ENCODE results near the gene TDRD7. TPM values are rescaled to one million over a fixed set of nuclear protein-coding genes. Genes with fewer than 3 reads are reported as not detected.

Gene TDRD7
- total and polyA plus RNA-seq, 3 donors from 2014 or later, result 31.2 to 85.8 (median 32.2) TPM

DNA sequence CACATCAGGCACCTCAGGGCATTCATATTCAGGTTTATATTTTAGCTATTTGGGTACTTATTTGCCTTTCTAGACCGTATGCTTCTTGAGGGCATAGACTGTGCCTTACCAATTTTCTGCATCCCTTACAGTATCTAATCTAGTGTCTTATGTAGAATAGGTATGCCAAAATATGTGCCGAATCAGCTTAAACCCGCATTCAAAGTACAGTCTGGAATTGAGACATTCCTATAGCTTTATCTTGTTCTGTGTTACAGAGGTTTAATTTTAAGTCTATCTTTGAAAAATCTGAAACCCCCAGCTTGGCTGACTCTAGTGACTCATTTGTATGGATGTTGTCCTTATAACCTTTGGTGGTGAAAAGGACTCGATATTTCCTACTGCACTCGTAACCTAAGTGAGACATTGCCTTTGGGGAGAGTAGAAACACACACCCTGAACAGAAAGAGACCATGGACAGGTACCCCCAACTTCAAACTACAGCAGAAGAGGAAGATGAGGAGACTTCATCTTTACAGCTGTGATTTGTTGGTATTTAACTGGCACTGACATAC lies 62.6 kb downstream of the TDRD7 start:
- H3K4me3 ChIP-seq, result no peak overlapping the region
- no peak for DNase-seq
- no peaks in the 10 kb centered on the region for H3K27me3 ChIP-seq
- no peaks in the 10 kb centered on the region for H3K36me3 ChIP-seq (ENCODE audit: low read depth, missing control alignments)
- no peaks in the 10 kb centered on the region for H3K9me3 ChIP-seq
- intact Hi-C loops (cut with DNase I; ENCODE audit: low total_unique reads), result loop anchor here (5.0 kb wide), 1 partner anchor 138 kb away; no protein-coding TSS in a partner anchor
- no peak overlapping the region for H3K27ac ChIP-seq
- TF ChIP-seq POLR2A (IDR thresholded peaks at IDR 0.05) (no peak), CTCF (IDR thresholded peaks at IDR 0.05) (no peak)
- H3K4me1 ChIP-seq, result no peaks in the 10 kb centered on the region
- WGBS, 2 donors, result 92 to 96% methylated on average over 5 of the region's 5 CpGs

DNA sequence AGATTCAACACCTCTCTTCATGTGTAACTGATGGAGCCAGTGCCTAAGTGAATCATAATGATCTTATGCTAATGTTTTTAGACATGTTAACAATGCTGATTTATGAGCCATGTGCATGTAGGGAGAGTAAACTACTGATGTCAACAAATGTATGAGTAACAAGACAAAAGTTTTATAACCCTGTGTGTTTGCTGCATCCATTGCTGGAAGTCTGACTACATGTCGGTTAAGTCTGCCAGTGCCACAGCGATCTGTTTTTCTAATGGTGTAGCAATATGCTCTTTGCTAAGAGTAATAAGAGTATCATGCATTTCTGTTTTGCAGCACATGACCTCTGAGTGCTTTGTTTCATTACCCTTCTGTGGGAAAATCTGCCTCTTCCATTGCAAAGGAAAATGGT lies 63.2 kb downstream of the TDRD7 start:
- Histone ChIP-seq H3K4me3 (no peak overlapping the region), H3K36me3 (ENCODE audit: low read depth, missing control alignments) (no peaks in the 10 kb centered on the region), H3K9me3 (no peaks in the 10 kb centered on the region), H3K27ac (no peak overlapping the region), H3K27me3 (no peaks in the 10 kb centered on the region), H3K4me1 (no peaks in the 10 kb centered on the region)
- no peak for DNase-seq
- WGBS, 2 donors, result 91 to 93% methylated on average over 2 of the region's 2 CpGs
- intact Hi-C loops (cut with DNase I; ENCODE audit: low total_unique reads), result no loop called here
- no peak for TF ChIP-seq CTCF (IDR thresholded peaks at IDR 0.05)
- TF ChIP-seq POLR2A (IDR thresholded peaks at IDR 0.05), result no peak

DNA sequence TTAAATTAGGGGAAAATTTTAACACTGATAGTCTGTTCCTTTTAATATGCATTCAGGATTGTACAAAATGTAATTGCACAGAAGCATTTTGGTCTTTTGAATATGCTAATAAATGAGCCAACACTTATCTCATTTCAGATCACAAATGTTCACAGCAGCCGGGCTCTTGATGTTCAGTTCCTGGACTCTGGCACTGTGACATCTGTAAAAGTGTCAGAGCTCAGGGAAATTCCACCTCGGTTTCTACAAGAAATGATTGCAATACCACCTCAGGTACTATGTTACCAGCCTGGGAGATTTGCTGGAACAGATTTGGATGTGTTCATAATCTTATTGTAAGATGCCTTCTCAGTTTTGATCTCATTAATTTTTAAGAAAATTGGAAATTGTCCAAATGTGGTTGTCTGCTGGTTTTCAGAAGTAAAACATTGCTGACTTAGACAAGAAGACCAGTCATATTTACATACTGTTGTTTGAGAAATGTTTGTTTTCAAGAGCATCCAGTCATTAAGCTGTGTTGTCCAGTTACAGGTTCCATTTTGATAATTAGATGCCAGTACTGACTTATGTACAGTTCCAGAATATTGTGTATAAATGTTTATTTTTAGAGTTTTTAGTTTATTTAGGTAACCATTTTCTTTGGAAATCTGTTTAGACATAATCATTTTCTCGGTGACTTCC lies 66.5 kb downstream of the TDRD7 start:
- Histone ChIP-seq H3K4me3 (no peak overlapping the region), H3K27ac (no peak overlapping the region), H3K9me3 (no peaks in the 10 kb centered on the region), H3K27me3 (no peaks in the 10 kb centered on the region), H3K36me3 (ENCODE audit: low read depth, missing control alignments) (no peaks in the 10 kb centered on the region), H3K4me1 (no peaks in the 10 kb centered on the region)
- DNase-seq, result no peak
- TF ChIP-seq POLR2A (IDR thresholded peaks at IDR 0.05) (no peak), CTCF (IDR thresholded peaks at IDR 0.05) (no peak)
- intact Hi-C loops (cut with DNase I; ENCODE audit: low total_unique reads), result no loop called here
- WGBS, 2 donors, result 70 to 74% methylated on average over 3 of the region's 3 CpGs

DNA sequence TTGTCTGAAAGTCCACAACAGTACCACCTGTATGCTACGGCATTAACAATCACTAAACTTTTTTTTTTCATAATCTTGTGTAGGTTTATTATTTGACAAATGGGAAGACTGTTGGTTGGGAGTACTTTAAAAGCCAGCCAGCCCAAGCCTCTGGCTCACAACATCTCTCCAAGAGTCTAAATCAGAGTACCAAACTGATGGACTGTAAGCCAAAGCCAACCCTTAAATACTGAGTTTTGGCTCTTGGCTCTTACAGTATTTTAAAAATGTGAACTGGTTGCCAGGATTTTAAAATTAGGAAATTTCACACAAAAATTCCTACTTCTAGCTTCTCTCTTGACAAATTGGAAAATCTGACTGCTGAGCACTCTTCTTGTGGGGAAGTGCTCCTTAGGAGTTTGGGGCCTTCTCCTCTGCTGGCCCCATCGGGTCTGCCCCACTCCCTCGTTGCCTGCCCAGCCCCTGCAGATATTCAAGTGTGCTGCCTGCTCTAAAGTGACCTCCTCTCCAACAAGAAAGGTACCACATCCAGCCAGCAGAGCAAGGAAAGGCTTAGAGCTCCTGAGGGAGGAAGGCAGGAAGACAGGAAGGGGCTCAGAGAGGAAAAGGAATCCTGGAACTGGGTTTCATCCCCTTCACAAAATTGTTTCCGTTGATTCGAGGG lies 67.7 kb downstream of the TDRD7 start:
- no peak overlapping the region for H3K27ac ChIP-seq
- no peak for DNase-seq
- WGBS, 2 donors, result 73 to 81% methylated on average over 5 of the region's 5 CpGs
- TF ChIP-seq CTCF (IDR thresholded peaks at IDR 0.05) (no peak), POLR2A (IDR thresholded peaks at IDR 0.05) (no peak)
- no peaks in the 10 kb centered on the region for H3K27me3 ChIP-seq
- H3K36me3 ChIP-seq (ENCODE audit: low read depth, missing control alignments), result no peaks in the 10 kb centered on the region
- H3K4me1 ChIP-seq, result no peaks in the 10 kb centered on the region
- no peak overlapping the region for H3K4me3 ChIP-seq
- intact Hi-C loops (cut with DNase I; ENCODE audit: low total_unique reads), result no loop called here
- no peaks in the 10 kb centered on the region for H3K9me3 ChIP-seq
